Type B pancreatic cell (in vitro differentiated cells): Measurements from ENCODE around the gene DCLK1. TPM values are rescaled to one million over a fixed set of nuclear protein-coding genes. Genes with fewer than 3 reads are reported as not detected.

Source experiments
- DNase-seq: peaks from one replicate; pipeline ENCODE4 v3.0.0; 2021; ENCODE audit warnings: mixed read lengths; ENCODE audit not compliant: unreplicated experiment; ENCODE audit errors: extremely low spot score
- H3K27ac Mint-ChIP-seq: 2 replicates; pipeline ENCODE4 v1.8.0; 2021; ENCODE audit warnings: mild to moderate bottlenecking, mixed read lengths
- H3K27me3 Mint-ChIP-seq: 2 replicates; pipeline ENCODE4 v1.8.0; 2021; ENCODE audit warnings: mixed read lengths
- H3K36me3 Mint-ChIP-seq: 2 replicates; pipeline ENCODE4 v1.8.0; 2021; ENCODE audit warnings: mixed read lengths
- H3K4me1 Mint-ChIP-seq: one replicate; pipeline ENCODE4 v1.8.0; 2021; ENCODE audit warnings: mixed read lengths; ENCODE audit not compliant: unreplicated experiment
- H3K4me3 Mint-ChIP-seq: 2 replicates; pipeline ENCODE4 v1.8.0; 2021; ENCODE audit warnings: mild to moderate bottlenecking, mixed read lengths
- H3K9me3 Mint-ChIP-seq: 2 replicates; pipeline ENCODE4 v1.8.0; 2021; ENCODE audit warnings: mixed read lengths
- CTCF ChIP-seq: fragments of 200-600 bp; sonication (generic); conservative IDR thresholded peaks from 2 replicates; pipeline ENCODE4 v1.5.0; 2021; ENCODE audit warnings: antibody characterized with exemption, mild to moderate bottlenecking
- total RNA-seq: library from RNA; stranded (reverse); gene quantifications from 2 replicates; pipeline ENCODE4 v1.2.1, GENCODE V29; 2021; ENCODE audit warnings: low replicate concordance

DCLK1 gene
- total RNA-seq, 1 donor from 2014 or later: 47.1 TPM

GRCh38 chr13:36143738-36144137, 12.6 kb upstream of the DCLK1 start:
- no peak for DNase-seq
- Mint-ChIP-seq H3K27ac (no peak overlapping the region), H3K4me1 (no peaks in the 10 kb centered on the region), H3K27me3 (no peaks in the 10 kb centered on the region), H3K4me3 (no peak overlapping the region), H3K36me3 (no peaks in the 10 kb centered on the region), H3K9me3 (no peaks in the 10 kb centered on the region)
- TF ChIP-seq CTCF: no peak

GRCh38 chr13:36142735-36143134, 11.6 kb upstream of the DCLK1 start:
- no peak overlapping the region for H3K27ac Mint-ChIP-seq
- H3K9me3 Mint-ChIP-seq: no peaks in the 10 kb centered on the region
- H3K4me1 Mint-ChIP-seq: no peaks in the 10 kb centered on the region
- no peak for TF ChIP-seq CTCF
- no peak overlapping the region for H3K4me3 Mint-ChIP-seq
- peaks cover 4% of the 10 kb centered on the region for H3K27me3 Mint-ChIP-seq
- H3K36me3 Mint-ChIP-seq: no peaks in the 10 kb centered on the region
- DNase-seq: no peak

- DNase-seq: no peak
- Mint-ChIP-seq H3K4me1 (no peaks in the 10 kb centered on the region), H3K27ac (no peak overlapping the region), H3K36me3 (no peaks in the 10 kb centered on the region), H3K27me3 (peaks cover 51% of the 10 kb centered on the region), H3K9me3 (no peaks in the 10 kb centered on the region), H3K4me3 (no peak overlapping the region)
- no peak for TF ChIP-seq CTCF
These were observed 4.7 kb upstream of the DCLK1 start for GRCh38 chr13:36135876-36136275.

DNA sequence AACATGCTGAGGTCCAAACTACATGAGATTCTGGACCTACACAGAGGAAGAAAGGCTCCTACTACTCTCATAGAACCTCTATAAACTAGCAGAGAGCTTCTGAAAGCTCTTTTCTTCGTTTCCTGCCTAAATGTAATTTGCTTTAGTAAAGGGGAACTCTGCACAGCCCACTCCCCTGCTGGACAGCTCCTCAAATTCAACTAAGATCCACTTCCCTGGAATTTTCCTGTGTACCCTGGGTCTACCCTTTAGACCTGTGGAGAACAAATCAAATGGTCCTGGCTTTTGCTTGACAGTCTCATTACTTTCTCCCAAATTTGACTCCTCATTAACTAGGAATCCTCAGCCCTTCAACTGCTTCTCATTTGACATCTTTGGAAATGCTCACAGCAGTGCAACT, 3.5 kb upstream of the DCLK1 start:
- H3K9me3 Mint-ChIP-seq: no peaks in the 10 kb centered on the region
- no peak for TF ChIP-seq CTCF
- H3K27me3 Mint-ChIP-seq: peaks cover 62% of the 10 kb centered on the region
- DNase-seq: no peak
- no peaks in the 10 kb centered on the region for H3K36me3 Mint-ChIP-seq
- no peak overlapping the region for H3K4me3 Mint-ChIP-seq
- H3K27ac Mint-ChIP-seq: no peak overlapping the region
- peaks cover 5% of the 10 kb centered on the region for H3K4me1 Mint-ChIP-seq

- Mint-ChIP-seq H3K4me1 (peaks cover 5% of the 10 kb centered on the region), H3K36me3 (no peaks in the 10 kb centered on the region), H3K4me3 (no peak overlapping the region), H3K27ac (no peak overlapping the region), H3K9me3 (no peaks in the 10 kb centered on the region), H3K27me3 (peaks cover 67% of the 10 kb centered on the region)
- peak; percentile 39 for TF ChIP-seq CTCF
- DNase-seq: no peak
These were observed 2.9 kb upstream of the DCLK1 start for GRCh38 chr13:36133950-36134626.

- peaks cover 5% of the 10 kb centered on the region for H3K4me1 Mint-ChIP-seq
- H3K4me3 Mint-ChIP-seq: peak overlapping the region; percentile 6
- no peak for TF ChIP-seq CTCF
- H3K36me3 Mint-ChIP-seq: no peaks in the 10 kb centered on the region
- no peak overlapping the region for H3K27ac Mint-ChIP-seq
- H3K9me3 Mint-ChIP-seq: no peaks in the 10 kb centered on the region
- H3K27me3 Mint-ChIP-seq: peaks cover 78% of the 10 kb centered on the region
- no peak for DNase-seq
These were observed 1.2 kb upstream of the DCLK1 start for GRCh38 chr13:36132376-36132775.
